MCF 10A (cell line): ENCODE results near the gene PKD1. TPM values are rescaled to one million over a fixed set of nuclear protein-coding genes. Genes with fewer than 3 reads are reported as not detected.

ENCODE experiments used
- BruUV-seq: library from RNA; stranded (reverse); fragments of 400-500 nt; replicated peaks from 2 replicates; lab custom pipeline; 2021; lab: Mats Ljungman, UMichigan
- CTCF ChIA-PET: fragments of 300-600 bp; sonication (Branson Sonifier 250); formaldehyde crosslinking; extraction: SDS; loops from one replicate; lab custom pipeline; 2021; ENCODE audit warnings: antibody characterized with exemption, inconsistent platforms; lab: Yijun Ruan, JAX
- POLR2A ChIA-PET: fragments of 300-600, 350-650 bp; sonication (Branson Sonifier 250); formaldehyde crosslinking; extraction: SDS; loops from one replicate; lab custom pipeline; 2020; ENCODE audit warnings: antibody characterized with exemption, inconsistent platforms; lab: Yijun Ruan, JAX
- DNase-seq: peaks from one replicate; pipeline ENCODE4 v3.0.0-alpha.2; 2018; ENCODE audit not compliant: unreplicated experiment
- H3K27ac Mint-ChIP-seq: one replicate; pipeline ENCODE4 v1.8.0; 2022; ENCODE audit warnings: mild to moderate bottlenecking, low read depth, mixed read lengths; ENCODE audit not compliant: unreplicated experiment
- H3K27me3 Mint-ChIP-seq: one replicate; pipeline ENCODE4 v1.8.0; 2022; ENCODE audit warnings: mixed read lengths; ENCODE audit not compliant: insufficient read depth, unreplicated experiment
- H3K36me3 Mint-ChIP-seq: one replicate; pipeline ENCODE4 v1.8.0; 2022; ENCODE audit warnings: mild to moderate bottlenecking, moderate library complexity, mixed read lengths; ENCODE audit not compliant: insufficient read depth, unreplicated experiment
- H3K4me1 Mint-ChIP-seq: one replicate; pipeline ENCODE4 v1.8.0; 2022; ENCODE audit warnings: mixed read lengths; ENCODE audit not compliant: insufficient read depth, unreplicated experiment
- H3K4me3 Mint-ChIP-seq: one replicate; pipeline ENCODE4 v1.8.0; 2022; ENCODE audit warnings: mild to moderate bottlenecking, moderate library complexity, mixed read lengths; ENCODE audit not compliant: unreplicated experiment
- H3K9me3 Mint-ChIP-seq: one replicate; pipeline ENCODE4 v1.8.0; 2022; ENCODE audit warnings: mixed read lengths; ENCODE audit not compliant: unreplicated experiment
- CTCF ChIP-seq: fragments of 200-600 bp; IDR thresholded peaks from one replicate; pipeline ENCODE4 v1.8.0; 2022; ENCODE audit warnings: antibody characterized with exemption, mild to moderate bottlenecking; ENCODE audit not compliant: unreplicated experiment
- intact Hi-C: fragments of 100-400 bp; cut with micrococcal nuclease; formaldehyde crosslinking; loops from 2 replicates; pipeline ENCODE4 v1.14.1; 2022
- total RNA-seq: library from RNA; stranded (reverse); gene quantifications from 2 replicates; pipeline ENCODE4 v1.2.3, GENCODE V29; 2022

Gene PKD1
- total RNA-seq, 1 experiment from 2014 or later = 187 TPM

- intact Hi-C loops = no loop called here
- H3K27me3 Mint-ChIP-seq = no peaks in the 10 kb centered on the region
- DNase-seq = no peak
- no peak overlapping the region for H3K27ac Mint-ChIP-seq
- no peak overlapping the region for H3K4me3 Mint-ChIP-seq
- no peaks in the 10 kb centered on the region for H3K4me1 Mint-ChIP-seq
- no peaks in the 10 kb centered on the region for H3K9me3 Mint-ChIP-seq
- ChIA-PET POLR2A (no interaction called here), CTCF (interaction anchor here (1.2 kb wide), 1 partner anchor 60 kb away, joined by 3 read pairs; no protein-coding TSS in a partner anchor)
- peaks cover 29% of the 10 kb centered on the region for H3K36me3 Mint-ChIP-seq
- TF ChIP-seq CTCF = no peak
- no TSS peak for BruUV-seq
Observed at GRCh38 chr16:2079991-2080390, 55.7 kb downstream of the PKD1 start.

- no TSS peak for BruUV-seq
- no peaks in the 10 kb centered on the region for H3K4me1 Mint-ChIP-seq
- no peak for TF ChIP-seq CTCF
- CTCF ChIA-PET = interaction anchor here (1.0 to 1.2 kb wide), 3 partner anchors 8 to 61 kb away, joined by 3 read pairs; no protein-coding TSS in a partner anchor
- H3K9me3 Mint-ChIP-seq = no peaks in the 10 kb centered on the region
- intact Hi-C loops = no loop called here
- peaks cover 27% of the 10 kb centered on the region for H3K36me3 Mint-ChIP-seq
- no peak overlapping the region for H3K27ac Mint-ChIP-seq
- no peaks in the 10 kb centered on the region for H3K27me3 Mint-ChIP-seq
- no peak overlapping the region for H3K4me3 Mint-ChIP-seq
- DNase-seq = no peak
- POLR2A ChIA-PET = no interaction called here
Observed at GRCh38 chr16:2079311-2079800, 56.3 kb downstream of the PKD1 start.

GRCh38 chr16:2078691-2079090 lies 57.0 kb downstream of the PKD1 start:
- CTCF ChIA-PET = interaction anchor here (1.0 to 1.2 kb wide), 3 partner anchors 8 to 61 kb away, joined by 3 read pairs; no protein-coding TSS in a partner anchor
- Mint-ChIP-seq H3K36me3 (peaks cover 27% of the 10 kb centered on the region), H3K4me1 (no peaks in the 10 kb centered on the region), H3K27ac (no peak overlapping the region), H3K9me3 (no peaks in the 10 kb centered on the region), H3K27me3 (no peaks in the 10 kb centered on the region), H3K4me3 (no peak overlapping the region)
- TF ChIP-seq CTCF = no peak
- POLR2A ChIA-PET = interaction anchor here (1.2 kb wide), 1 partner anchor 18 kb away, joined by 3 read pairs; no protein-coding TSS in a partner anchor
- intact Hi-C loops = no loop called here
- no peak for DNase-seq
- BruUV-seq = no TSS peak

GRCh38 chr16:2078096-2078495 lies 57.6 kb downstream of the PKD1 start:
- ChIA-PET POLR2A (interaction anchor here (1.2 kb wide), 1 partner anchor 17 kb away, joined by 3 read pairs; no protein-coding TSS in a partner anchor), CTCF (interaction anchor here (1.1 kb wide), 1 partner anchor 62 kb away, joined by 3 read pairs; no protein-coding TSS in a partner anchor)
- Mint-ChIP-seq H3K27ac (no peak overlapping the region), H3K36me3 (peaks cover 24% of the 10 kb centered on the region), H3K27me3 (no peaks in the 10 kb centered on the region), H3K9me3 (no peaks in the 10 kb centered on the region), H3K4me3 (no peak overlapping the region), H3K4me1 (no peaks in the 10 kb centered on the region)
- no peak for DNase-seq
- no TSS peak for BruUV-seq
- intact Hi-C loops = no loop called here
- no peak for TF ChIP-seq CTCF
